Osteoblast (primary cell): ENCODE measurements around the gene ABCC1. TPM values are rescaled to one million over a fixed set of nuclear protein-coding genes. Genes with fewer than 3 reads are reported as not detected.

Experiments used
- DNase-seq: peaks from one replicate; pipeline ENCODE4 v3.0.0; 2011; ENCODE audit warnings: low spot score, mixed read lengths; ENCODE audit not compliant: insufficient read length; ENCODE audit errors: missing footprints
- H2AFZ ChIP-seq: 2 replicates; pipeline ENCODE4 v1.6.0; 2011; ENCODE audit warnings: mild to moderate bottlenecking, low read length
- H3K27ac ChIP-seq: 2 replicates; pipeline ENCODE4 v1.5.1; 2011; ENCODE audit warnings: mild to moderate bottlenecking, low read depth, low read length, moderate library complexity
- H3K27me3 ChIP-seq: 2 replicates; pipeline ENCODE4 v1.6.0; 2012; ENCODE audit warnings: mild to moderate bottlenecking, control low read depth, inconsistent platforms, low read length, moderate library complexity; ENCODE audit not compliant: insufficient read depth
- H3K36me3 ChIP-seq: 2 replicates; pipeline ENCODE4 v1.5.1; 2011; ENCODE audit warnings: mild to moderate bottlenecking, low read length, control low read depth, moderate library complexity; ENCODE audit not compliant: insufficient read depth
- H3K4me1 ChIP-seq: 2 replicates; pipeline ENCODE4 v1.5.1; 2011; ENCODE audit warnings: mild to moderate bottlenecking, low read length, control low read depth, moderate library complexity; ENCODE audit not compliant: insufficient read depth
- H3K4me2 ChIP-seq: 2 replicates; pipeline ENCODE4 v1.6.0; 2011; ENCODE audit warnings: mild to moderate bottlenecking, low read length; ENCODE audit not compliant: insufficient read depth
- H3K4me3 ChIP-seq: fragments of 200-600 bp; sonication (generic); 3 replicates; pipeline ENCODE4 v1.5.1; 2012; ENCODE audit warnings: mild to moderate bottlenecking, low read length, inconsistent platforms; ENCODE audit not compliant: insufficient read depth
- H3K79me2 ChIP-seq: 2 replicates; pipeline ENCODE4 v1.6.0; 2012; ENCODE audit warnings: mild to moderate bottlenecking, low read length, control low read depth, inconsistent platforms; ENCODE audit not compliant: insufficient read depth
- H3K9me3 ChIP-seq: 2 replicates; pipeline ENCODE4 v1.5.1; 2011; ENCODE audit warnings: low read depth, low read length, control low read depth
- H4K20me1 ChIP-seq: 2 replicates; pipeline ENCODE4 v1.6.0; 2012; ENCODE audit warnings: mild to moderate bottlenecking, low read length, control low read depth; ENCODE audit not compliant: insufficient read depth
- total RNA-seq: library from RNA; depleted of rRNA; stranded (reverse); fragments of >200 nt; gene quantifications from 2 replicates; pipeline ENCODE4 v1.2.3, GENCODE V29; 2012
- TF ChIP-seq, protein P1 (sequence below): IDR thresholded peaks from 2 replicates; pipeline ENCODE4 v1.5.1; 2011; ENCODE audit warnings: mild to moderate bottlenecking, low read depth, low read length, moderate library complexity; ENCODE audit errors: extremely low read depth

Gene ABCC1
- total RNA-seq, 1 donor, result 33.7 TPM

DNA sequence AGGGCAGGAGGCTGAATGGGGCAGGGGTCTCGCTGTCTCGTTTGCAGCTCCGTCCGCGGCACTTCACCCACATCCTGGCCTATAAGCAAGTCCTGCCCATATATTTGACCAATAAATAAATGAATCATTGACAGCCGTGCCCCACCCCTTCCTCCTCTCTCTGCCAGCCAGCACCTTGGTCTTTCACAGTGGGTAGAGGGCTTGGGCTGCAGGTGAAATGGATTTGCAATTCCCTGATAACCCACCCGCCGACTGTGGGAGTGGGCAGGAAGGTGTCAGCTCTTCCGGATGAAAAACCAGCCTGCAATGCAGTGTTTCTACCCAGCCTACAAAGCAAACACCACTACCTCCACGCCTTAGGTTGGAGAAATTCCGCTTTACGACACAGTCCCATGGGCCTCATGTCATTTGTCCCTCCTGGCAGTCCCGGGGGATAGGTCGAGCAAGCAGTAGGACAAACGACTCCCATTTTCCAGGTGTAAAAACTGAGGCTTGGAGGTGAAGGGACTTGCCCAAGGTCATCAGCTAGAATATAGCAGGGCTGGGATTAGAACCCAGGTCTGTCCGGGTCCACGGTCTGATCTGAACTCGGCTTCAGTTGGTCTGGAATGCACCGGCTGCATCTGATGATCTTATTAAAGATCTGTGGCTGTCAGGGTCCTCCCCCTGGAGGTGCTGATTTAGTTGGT is 79.0 kb downstream of the ABCC1 start:
- TF ChIP-seq, protein P1, sequence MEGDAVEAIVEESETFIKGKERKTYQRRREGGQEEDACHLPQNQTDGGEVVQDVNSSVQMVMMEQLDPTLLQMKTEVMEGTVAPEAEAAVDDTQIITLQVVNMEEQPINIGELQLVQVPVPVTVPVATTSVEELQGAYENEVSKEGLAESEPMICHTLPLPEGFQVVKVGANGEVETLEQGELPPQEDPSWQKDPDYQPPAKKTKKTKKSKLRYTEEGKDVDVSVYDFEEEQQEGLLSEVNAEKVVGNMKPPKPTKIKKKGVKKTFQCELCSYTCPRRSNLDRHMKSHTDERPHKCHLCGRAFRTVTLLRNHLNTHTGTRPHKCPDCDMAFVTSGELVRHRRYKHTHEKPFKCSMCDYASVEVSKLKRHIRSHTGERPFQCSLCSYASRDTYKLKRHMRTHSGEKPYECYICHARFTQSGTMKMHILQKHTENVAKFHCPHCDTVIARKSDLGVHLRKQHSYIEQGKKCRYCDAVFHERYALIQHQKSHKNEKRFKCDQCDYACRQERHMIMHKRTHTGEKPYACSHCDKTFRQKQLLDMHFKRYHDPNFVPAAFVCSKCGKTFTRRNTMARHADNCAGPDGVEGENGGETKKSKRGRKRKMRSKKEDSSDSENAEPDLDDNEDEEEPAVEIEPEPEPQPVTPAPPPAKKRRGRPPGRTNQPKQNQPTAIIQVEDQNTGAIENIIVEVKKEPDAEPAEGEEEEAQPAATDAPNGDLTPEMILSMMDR, result no peak
- peaks cover 35% of the 10 kb centered on the region for H3K4me1 ChIP-seq
- peaks cover 14% of the 10 kb centered on the region for H3K36me3 ChIP-seq
- H3K79me2 ChIP-seq, result peaks cover 40% of the 10 kb centered on the region
- no peak overlapping the region for H3K4me2 ChIP-seq
- no peak overlapping the region for H2AFZ ChIP-seq
- no peaks in the 10 kb centered on the region for H3K27me3 ChIP-seq
- no peaks in the 10 kb centered on the region for H3K9me3 ChIP-seq
- DNase-seq, result no peak
- peaks cover 6% of the 10 kb centered on the region for H4K20me1 ChIP-seq
- no peak overlapping the region for H3K4me3 ChIP-seq
- H3K27ac ChIP-seq, result no peak overlapping the region

DNA sequence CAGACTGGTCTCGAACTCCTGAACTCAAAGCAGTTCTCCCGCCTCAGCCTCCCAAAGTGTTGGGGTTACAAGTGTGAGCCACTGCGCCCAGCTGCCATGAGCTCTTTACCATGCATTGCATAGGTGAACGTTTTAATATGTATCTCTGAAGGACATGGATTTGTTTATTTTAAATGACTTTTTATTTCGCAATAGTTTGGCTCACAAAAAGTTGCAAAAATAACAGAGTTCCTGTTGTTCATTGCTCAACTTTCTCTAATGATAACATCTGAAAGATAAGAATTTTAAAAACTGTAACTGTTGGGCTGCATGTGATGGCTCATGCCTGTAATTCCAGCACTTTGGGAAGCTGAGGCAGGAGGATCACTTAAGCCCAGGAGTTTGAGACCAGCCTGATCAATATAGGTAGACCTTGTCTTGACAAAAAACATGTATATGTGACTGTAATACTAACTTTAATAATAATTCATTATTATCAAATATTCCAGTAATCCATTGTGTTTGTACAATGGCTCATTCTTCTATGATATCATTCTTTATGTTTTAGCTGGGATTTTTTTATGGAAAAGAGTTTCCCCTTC is 80.1 kb downstream of the ABCC1 start:
- peaks cover 34% of the 10 kb centered on the region for H3K4me1 ChIP-seq
- peak overlapping the region; percentile 4 for H3K27ac ChIP-seq
- H3K4me3 ChIP-seq, result no peak overlapping the region
- no peaks in the 10 kb centered on the region for H3K9me3 ChIP-seq
- H3K36me3 ChIP-seq, result peaks cover 14% of the 10 kb centered on the region
- H3K4me2 ChIP-seq, result no peak overlapping the region
- TF ChIP-seq, protein P1, result no peak
- H3K79me2 ChIP-seq, result peaks cover 37% of the 10 kb centered on the region
- no peak overlapping the region for H2AFZ ChIP-seq
- no peak for DNase-seq
- no peaks in the 10 kb centered on the region for H3K27me3 ChIP-seq
- H4K20me1 ChIP-seq, result peaks cover 6% of the 10 kb centered on the region

DNA sequence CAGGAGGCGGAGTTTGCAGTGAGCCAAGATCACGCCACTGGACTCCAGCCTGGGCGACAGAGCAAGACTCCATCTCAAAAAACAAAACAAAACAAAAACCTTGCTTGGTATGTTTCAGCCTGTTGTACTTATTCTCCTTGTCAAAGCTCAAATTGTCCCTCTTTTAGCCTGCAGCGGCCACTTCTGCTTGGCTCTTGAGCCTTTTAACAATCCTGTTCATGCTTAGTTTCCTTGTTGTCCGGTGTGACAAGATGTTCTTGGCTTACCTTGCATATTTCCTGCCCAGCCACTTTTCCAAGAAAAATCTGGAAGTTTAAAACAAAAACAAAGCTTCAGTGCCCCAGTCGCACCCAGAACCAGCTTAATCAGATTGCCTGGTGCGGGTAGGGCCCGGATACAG is 81.0 kb downstream of the ABCC1 start:
- Histone ChIP-seq H3K4me2 (no peak overlapping the region), H3K79me2 (peaks cover 37% of the 10 kb centered on the region), H3K4me1 (peaks cover 25% of the 10 kb centered on the region), H4K20me1 (peaks cover 3% of the 10 kb centered on the region), H3K27me3 (no peaks in the 10 kb centered on the region), H3K27ac (no peak overlapping the region), H3K36me3 (peaks cover 20% of the 10 kb centered on the region), H3K9me3 (no peaks in the 10 kb centered on the region), H2AFZ (no peak overlapping the region), H3K4me3 (no peak overlapping the region)
- TF ChIP-seq, protein P1, result no peak
- DNase-seq, result no peak

DNA sequence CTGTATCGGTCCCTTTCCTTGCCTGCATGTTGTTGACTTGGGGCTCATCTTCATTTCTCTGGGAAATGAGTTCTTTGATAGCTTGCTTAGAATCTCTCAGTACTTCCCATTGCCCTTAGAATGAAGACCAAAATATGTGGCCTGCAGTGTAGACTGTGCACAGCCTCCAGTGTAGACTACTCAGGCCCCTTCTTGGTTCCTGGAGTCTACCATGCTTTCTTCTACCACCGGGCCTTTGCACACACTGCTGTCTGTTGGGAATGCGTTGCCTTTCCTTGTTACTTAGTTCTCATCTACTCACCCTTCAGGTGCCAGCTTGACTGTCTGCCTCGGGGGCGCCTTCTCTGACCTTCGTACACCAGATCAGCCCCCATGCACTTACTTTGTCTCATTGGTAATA is 82.0 kb downstream of the ABCC1 start:
- no peaks in the 10 kb centered on the region for H3K9me3 ChIP-seq
- H2AFZ ChIP-seq, result no peak overlapping the region
- no peak for DNase-seq
- TF ChIP-seq, protein P1, result no peak
- H4K20me1 ChIP-seq, result peaks cover 5% of the 10 kb centered on the region
- peaks cover 15% of the 10 kb centered on the region for H3K4me1 ChIP-seq
- peaks cover 37% of the 10 kb centered on the region for H3K79me2 ChIP-seq
- H3K27me3 ChIP-seq, result no peaks in the 10 kb centered on the region
- no peak overlapping the region for H3K4me3 ChIP-seq
- H3K27ac ChIP-seq, result no peak overlapping the region
- H3K4me2 ChIP-seq, result no peak overlapping the region
- H3K36me3 ChIP-seq, result peaks cover 30% of the 10 kb centered on the region
